ENCODE measurements around the gene USP22.

DNA sequence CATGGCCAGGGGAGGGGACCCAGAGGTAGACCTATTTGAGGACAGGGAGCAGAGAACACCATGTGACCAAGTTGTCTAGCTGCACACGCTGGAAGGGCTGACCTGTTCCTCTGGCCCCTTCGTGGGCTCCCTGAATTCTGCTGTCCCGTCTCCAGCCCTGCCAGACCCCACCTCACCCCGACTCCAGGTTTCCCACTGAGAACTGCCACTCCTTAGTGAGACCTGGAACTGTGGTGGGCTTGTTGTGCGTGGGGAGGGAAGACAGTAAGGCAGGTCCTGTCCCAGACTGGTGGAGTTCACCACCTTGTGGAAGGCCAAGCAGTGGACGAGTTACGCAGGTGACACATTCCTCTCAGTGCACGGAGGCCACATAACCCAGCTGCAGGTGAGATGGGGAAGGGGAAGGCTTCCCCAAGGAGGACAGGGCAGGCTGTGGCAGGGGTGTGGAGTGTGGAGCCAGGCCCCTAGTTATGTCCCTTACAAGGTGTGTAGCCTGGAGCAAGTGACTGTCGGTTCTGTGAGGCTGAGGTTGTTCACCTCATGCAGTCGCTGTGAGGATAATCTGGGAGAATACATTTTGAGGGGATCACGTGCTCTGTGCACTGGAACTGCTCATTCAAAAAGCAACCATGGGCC lies 54.7 kb downstream of the USP22 start:
- TF ChIP-seq, protein P1, sequence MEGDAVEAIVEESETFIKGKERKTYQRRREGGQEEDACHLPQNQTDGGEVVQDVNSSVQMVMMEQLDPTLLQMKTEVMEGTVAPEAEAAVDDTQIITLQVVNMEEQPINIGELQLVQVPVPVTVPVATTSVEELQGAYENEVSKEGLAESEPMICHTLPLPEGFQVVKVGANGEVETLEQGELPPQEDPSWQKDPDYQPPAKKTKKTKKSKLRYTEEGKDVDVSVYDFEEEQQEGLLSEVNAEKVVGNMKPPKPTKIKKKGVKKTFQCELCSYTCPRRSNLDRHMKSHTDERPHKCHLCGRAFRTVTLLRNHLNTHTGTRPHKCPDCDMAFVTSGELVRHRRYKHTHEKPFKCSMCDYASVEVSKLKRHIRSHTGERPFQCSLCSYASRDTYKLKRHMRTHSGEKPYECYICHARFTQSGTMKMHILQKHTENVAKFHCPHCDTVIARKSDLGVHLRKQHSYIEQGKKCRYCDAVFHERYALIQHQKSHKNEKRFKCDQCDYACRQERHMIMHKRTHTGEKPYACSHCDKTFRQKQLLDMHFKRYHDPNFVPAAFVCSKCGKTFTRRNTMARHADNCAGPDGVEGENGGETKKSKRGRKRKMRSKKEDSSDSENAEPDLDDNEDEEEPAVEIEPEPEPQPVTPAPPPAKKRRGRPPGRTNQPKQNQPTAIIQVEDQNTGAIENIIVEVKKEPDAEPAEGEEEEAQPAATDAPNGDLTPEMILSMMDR (IDR thresholded peaks at IDR 0.05): no peak
- TF ChIP-seq POLR2A (IDR thresholded peaks at IDR 0.05) (no peak), POLR2AphosphoS5 (IDR thresholded peaks at IDR 0.05; ENCODE audit: insufficient read depth in 1 of 2, low read depth in 1 of 2) (no peak)
